Measurements from ENCODE around the gene ADI1. TPM values are rescaled to one million over a fixed set of nuclear protein-coding genes. Genes with fewer than 3 reads are reported as not detected.

ADI1 gene
- 10 to 100 TPM; 47.2 to 81.3 (median 78.2) TPM for total RNA-seq

GRCh38 chr2:3519255-3520205 is at the start of gene ADI1:
ADI1 (minus strand) TSS chr2:3519531; CDS start chr2:3519487, 44 bp downstream.
- Histone ChIP-seq H3K4me1 (peaks cover 0 to 8% of the 10 kb centered on the region in 2 donors), H3K27ac (peak within 1 kb of the TSS; percentile 96 to 98), H3K4me3 (peak within 1 kb of the TSS; percentile 63 to 92 (median 83)), H3K27me3 (no peaks in the 10 kb centered on the region), H3K9me3 (no peaks in the 10 kb centered on the region), H3K36me3 (no peaks in the 10 kb centered on the region)
- peak; percentile 61 to 73 for DNase-seq (ENCODE audit: low spot score in 2 of 2)
- intact Hi-C loops (cut with DNase I; ENCODE audit: low total_unique reads): no loop called here
- TF ChIP-seq POLR2AphosphoS5 (IDR thresholded peaks at IDR 0.05): peak in 2 of 3 donors; percentile 64 to 88
- TF ChIP-seq CTCF (IDR thresholded peaks at IDR 0.05): no peak
- peak; percentile 9 for TF ChIP-seq POLR2A (IDR thresholded peaks at IDR 0.05)

GRCh38 chr2:3566806-3567205 is 47.5 kb upstream of the ADI1 start:
- no peaks in the 10 kb centered on the region for H3K4me1 ChIP-seq
- no peak for DNase-seq (ENCODE audit: low spot score in 2 of 2)
- no peaks in the 10 kb centered on the region for H3K36me3 ChIP-seq
- H3K27ac ChIP-seq: no peak overlapping the region
- intact Hi-C loops (cut with DNase I; ENCODE audit: low total_unique reads): no loop called here
- H3K4me3 ChIP-seq: no peak overlapping the region
- no peaks in the 10 kb centered on the region for H3K9me3 ChIP-seq
- TF ChIP-seq CTCF (IDR thresholded peaks at IDR 0.05) (no peak), POLR2AphosphoS5 (IDR thresholded peaks at IDR 0.05) (no peak), POLR2A (IDR thresholded peaks at IDR 0.05) (no peak)
- no peaks in the 10 kb centered on the region for H3K27me3 ChIP-seq

GRCh38 chr2:3565117-3565516 is 45.8 kb upstream of the ADI1 start:
- Histone ChIP-seq H3K4me3 (no peak overlapping the region), H3K36me3 (no peaks in the 10 kb centered on the region), H3K27me3 (no peaks in the 10 kb centered on the region), H3K9me3 (no peaks in the 10 kb centered on the region), H3K27ac (no peak overlapping the region), H3K4me1 (no peaks in the 10 kb centered on the region)
- intact Hi-C loops (cut with DNase I; ENCODE audit: low total_unique reads): no loop called here
- no peak for TF ChIP-seq CTCF (IDR thresholded peaks at IDR 0.05)
- no peak for TF ChIP-seq POLR2AphosphoS5 (IDR thresholded peaks at IDR 0.05)
- TF ChIP-seq POLR2A (IDR thresholded peaks at IDR 0.05): no peak
- DNase-seq (ENCODE audit: low spot score in 2 of 2): no peak

- TF ChIP-seq CTCF (IDR thresholded peaks at IDR 0.05): no peak
- TF ChIP-seq POLR2A (IDR thresholded peaks at IDR 0.05): no peak
- TF ChIP-seq POLR2AphosphoS5 (IDR thresholded peaks at IDR 0.05): no peak
- Histone ChIP-seq H3K4me3 (no peak overlapping the region), H3K27ac (no peak overlapping the region), H3K4me1 (no peaks in the 10 kb centered on the region), H3K27me3 (no peaks in the 10 kb centered on the region), H3K9me3 (no peaks in the 10 kb centered on the region), H3K36me3 (no peaks in the 10 kb centered on the region)
- no peak for DNase-seq (ENCODE audit: low spot score in 2 of 2)
- intact Hi-C loops (cut with DNase I; ENCODE audit: low total_unique reads): no loop called here
These were observed 44.2 kb upstream of the ADI1 start for GRCh38 chr2:3563521-3563976.

Measured in breast epithelium (tissue), 4 donors.